ENCODE data around the gene LRRC18. TPM values are rescaled to one million over a fixed set of nuclear protein-coding genes. Genes with fewer than 3 reads are reported as not detected.

The LRRC18 gene
- total and polyA plus RNA-seq, 2 of the 13 experiments (the other 11 are each of a cell fraction or from before 2014, with no cell fraction given) = not detected

GRCh38 chr10:48872234-48872633 is 67.4 kb downstream of the LRRC18 start:
- FAIRE-seq (no peak), ATAC-seq (no peak), DNase-seq (ENCODE audit: low spot score) (no peak)
- Histone ChIP-seq H3K27me3 (ENCODE audit: control insufficient read depth in 1 of 2, insufficient read depth in 2 of 2, low read length in 2 of 2) (no peaks in the 10 kb centered on the region), H4K20me1 (ENCODE audit: insufficient read depth, low read length) (no peaks in the 10 kb centered on the region), H3K9ac (ENCODE audit: insufficient read depth, low read depth, low read length) (no peak overlapping the region), H2AFZ (ENCODE audit: low read length) (no peak overlapping the region), H3K4me1 (ENCODE audit: insufficient read depth, low read length) (no peaks in the 10 kb centered on the region), H3K4me2 (ENCODE audit: low read depth, low read length) (no peak overlapping the region), H3K4me3 (replicated peaks in 1 of 3; ENCODE audit: insufficient read depth in 1 of 3, low read depth in 2 of 3, low read length in 3 of 3) (no peak overlapping the region), H3K9me3 (ENCODE audit: low read length) (no peaks in the 10 kb centered on the region), H3K27ac (ENCODE audit: extremely low read length, insufficient read depth, low read length) (no peak overlapping the region), H3K36me3 (replicated peaks in 1 of 2; ENCODE audit: control insufficient read depth in 1 of 2, insufficient read depth in 2 of 2, low read length in 2 of 2) (no peaks in the 10 kb centered on the region), H3K79me2 (ENCODE audit: insufficient read depth, low read length) (no peaks in the 10 kb centered on the region)
- POLR2A ChIA-PET = no interaction called here
- 0% methylated on average over 1 of the region's 1 CpG for WGBS (ENCODE audit: low lambda C conversion rate)
- CTCF ChIA-PET (ENCODE audit: low intra/inter-chr PET ratio, low total read pairs) = no interaction called here
- in situ Hi-C loops (cut with HindIII; ENCODE audit: extremely low pct_ligation_motif_present, low pct_unique_long_range_greater_than_20kb) = no loop called here
- no peak for TF ChIP-seq MTF2 (CRISPR knock-in tag; IDR thresholded peaks at IDR 0.05; ENCODE audit: borderline replicate concordance)
- no peak for TF ChIP-seq KLF9 (CRISPR knock-in tag; IDR thresholded peaks at IDR 0.05; ENCODE audit: low read depth)
- TF ChIP-seq ZNF598 (CRISPR knock-in tag; IDR thresholded peaks at IDR 0.05; ENCODE audit: borderline replicate concordance) = no peak
- TF ChIP-seq PPARG (CRISPR knock-in tag; conservative IDR thresholded peaks at IDR 0.05) = no peak
- BruUV-seq (replicated peaks) = no TSS peak
- intact Hi-C loops (cut with micrococcal nuclease; ENCODE audit: unreplicated experiment) = no loop called here

Small RNA genes within 50 kb of the gene (microRNA-seq; reads per million reads assigned to microRNA genes)
- not detected for gene MIR4294

Small RNA genes within 50 kb of the gene (small RNA-seq; reads per million reads assigned to genes)
- gene MIR4294 (ENCODE audit: insufficient read depth in 2 of 3, insufficient read length in 3 of 3, low read depth in 2 of 3, low replicate concordance in 1 of 3) = 0 reads per million in 3 experiments

Other genes starting within 250 kb of the LRRC18 start
- not detected in 2 replicates for gene VSTM4, start 175.7 kb upstream of the LRRC18 start, total RNA-seq (2016; rRNA removed; fragmentation: Illumina TruSeq; extraction: Trizol)
- not detected in 2 replicates for gene VSTM4, start 175.7 kb upstream of the LRRC18 start, polyA plus RNA-seq (2011; rRNA removed)
- not detected in 2 replicates for gene FAM170B, start 194.2 kb upstream of the LRRC18 start, total RNA-seq (2016; rRNA removed; fragmentation: Illumina TruSeq; extraction: Trizol)
- gene FAM170B, start 194.2 kb upstream of the LRRC18 start, polyA plus RNA-seq (2011; rRNA removed) = not detected in 2 replicates
- gene TMEM273, start 248.6 kb upstream of the LRRC18 start, total RNA-seq (2016; rRNA removed; fragmentation: Illumina TruSeq; extraction: Trizol) = not detected in 2 replicates
- gene TMEM273, start 248.6 kb upstream of the LRRC18 start, polyA plus RNA-seq (2011; rRNA removed) = not detected in 2 replicates